ENCODE results near the gene CACNA1D. TPM values are rescaled to one million over a fixed set of nuclear protein-coding genes. Genes with fewer than 3 reads are reported as not detected.

CACNA1D gene
- polyA plus RNA-seq, 4 donors, result 2.2 to 133 (median 6.2) TPM

- no peaks in the 10 kb centered on the region for H3K9me3 ChIP-seq (ENCODE audit: control insufficient read depth in 2 of 2, insufficient read depth in 1 of 2, low read depth in 1 of 2, low read length in 1 of 2)
- 92 to 96% (median 93%) methylated on average over 3 of the region's 3 CpGs for WGBS, 3 donors
- H3K27me3 ChIP-seq (ENCODE audit: control insufficient read depth in 3 of 3, insufficient read depth in 3 of 3, low read length in 3 of 3), result no peaks in the 10 kb centered on the region
- H3K27ac ChIP-seq (ENCODE audit: low read depth in 1 of 3, low read length in 2 of 3), result no peak overlapping the region
- H3K4me1 ChIP-seq (ENCODE audit: control insufficient read depth in 3 of 3, insufficient read depth in 2 of 3, low read depth in 1 of 3, low read length in 2 of 3), result no peaks in the 10 kb centered on the region
- DNase-seq (no peak), FAIRE-seq (no peak)
- peaks cover 12 to 41% (median 13%) of the 10 kb centered on the region in 3 donors for H3K36me3 ChIP-seq (ENCODE audit: control insufficient read depth in 3 of 3, insufficient read depth in 2 of 3, low read depth in 1 of 3, low read length in 3 of 3)
- no peak overlapping the region for H3K4me3 ChIP-seq (ENCODE audit: low read depth in 1 of 3, low read length in 3 of 3)
Measured at GRCh38 chr3:53862241-53862640, 367.8 kb downstream of the CACNA1D start.

GRCh38 chr3:53863145-53863544 lies 368.7 kb downstream of the CACNA1D start:
- Histone ChIP-seq H3K4me1 (ENCODE audit: control insufficient read depth in 3 of 3, insufficient read depth in 2 of 3, low read depth in 1 of 3, low read length in 2 of 3) (no peaks in the 10 kb centered on the region), H3K27me3 (ENCODE audit: control insufficient read depth in 3 of 3, insufficient read depth in 3 of 3, low read length in 3 of 3) (no peaks in the 10 kb centered on the region), H3K4me3 (ENCODE audit: low read depth in 1 of 3, low read length in 3 of 3) (no peak overlapping the region), H3K9me3 (ENCODE audit: control insufficient read depth in 2 of 2, insufficient read depth in 1 of 2, low read depth in 1 of 2, low read length in 1 of 2) (no peaks in the 10 kb centered on the region), H3K36me3 (ENCODE audit: control insufficient read depth in 3 of 3, insufficient read depth in 2 of 3, low read depth in 1 of 3, low read length in 3 of 3) (peaks cover 13 to 36% (median 14%) of the 10 kb centered on the region in 3 donors), H3K27ac (ENCODE audit: low read depth in 1 of 3, low read length in 2 of 3) (no peak overlapping the region)
- FAIRE-seq (no peak), DNase-seq (no peak)
- WGBS, 3 donors, result 24 to 67% (median 39%) methylated on average over 1 of the region's 1 CpG

Other genes starting within 250 kb of the CACNA1D start
- gene TKT, start 238.6 kb upstream of the CACNA1D start, polyA plus RNA-seq, result 100 to 1,000 TPM in 2 of 4 donors, 10 to 100 TPM in 2; 58.8 to 407 (median 128) TPM
- 10 to 100 TPM in 1 of 4 donors, 1 to 10 TPM in 3; 4.1 to 24.1 (median 6.8) TPM for gene DCP1A, start 147.1 kb upstream of the CACNA1D start, polyA plus RNA-seq